Measurements from ENCODE around the gene AKR7A3.
"Not testable (repeated sequence)": the region's sequence is repeated elsewhere in the genome, so short reads cannot be mapped to it uniquely, and the experiment has no call there.

AKR7A3 gene

GRCh38 chr1:19288324-19289241 lies at the start of gene AKR7A3:
TSS of gene AKR7A3 (minus strand) at chr1:19288770. CDS start at chr1:19288709, 61 bp downstream.
- DNase-seq (ENCODE audit: low spot score): not testable (repeated sequence)

DNA sequence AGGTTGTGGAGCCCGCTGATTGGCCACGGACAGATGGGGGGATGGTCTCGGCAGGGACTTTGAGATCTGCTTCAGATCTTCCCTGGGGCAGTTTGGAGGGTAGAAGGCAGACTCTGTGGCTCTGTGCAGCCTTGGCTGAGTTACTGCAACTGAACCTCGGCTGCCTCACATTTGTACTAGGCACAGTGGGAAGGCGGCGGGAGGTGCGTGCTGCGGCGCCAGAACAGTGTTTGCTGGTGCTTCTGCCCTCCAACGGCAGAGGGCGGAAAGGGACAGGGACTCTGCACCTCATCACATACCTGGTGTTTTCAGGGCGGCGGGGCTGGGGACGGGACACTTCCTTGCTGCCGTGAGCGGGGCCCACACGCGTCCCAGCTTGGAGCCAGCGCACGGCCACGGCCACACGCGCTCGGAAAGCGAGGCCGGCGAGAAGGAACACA lies 49.8 kb upstream of the AKR7A3 start:
- DNase-seq (ENCODE audit: low spot score): no peak

GRCh38 chr1:19337289-19337688 lies 48.7 kb upstream of the AKR7A3 start:
- no peak for DNase-seq (ENCODE audit: low spot score)

- DNase-seq (ENCODE audit: low spot score): no peak
Measured at GRCh38 chr1:19336543-19336942, 48.0 kb upstream of the AKR7A3 start.

GRCh38 chr1:19333587-19334354 lies 45.2 kb upstream of the AKR7A3 start:
- no peak for DNase-seq (ENCODE audit: low spot score)

GRCh38 chr1:19332832-19333231 lies 44.3 kb upstream of the AKR7A3 start:
- no peak for DNase-seq (ENCODE audit: low spot score)

DNA sequence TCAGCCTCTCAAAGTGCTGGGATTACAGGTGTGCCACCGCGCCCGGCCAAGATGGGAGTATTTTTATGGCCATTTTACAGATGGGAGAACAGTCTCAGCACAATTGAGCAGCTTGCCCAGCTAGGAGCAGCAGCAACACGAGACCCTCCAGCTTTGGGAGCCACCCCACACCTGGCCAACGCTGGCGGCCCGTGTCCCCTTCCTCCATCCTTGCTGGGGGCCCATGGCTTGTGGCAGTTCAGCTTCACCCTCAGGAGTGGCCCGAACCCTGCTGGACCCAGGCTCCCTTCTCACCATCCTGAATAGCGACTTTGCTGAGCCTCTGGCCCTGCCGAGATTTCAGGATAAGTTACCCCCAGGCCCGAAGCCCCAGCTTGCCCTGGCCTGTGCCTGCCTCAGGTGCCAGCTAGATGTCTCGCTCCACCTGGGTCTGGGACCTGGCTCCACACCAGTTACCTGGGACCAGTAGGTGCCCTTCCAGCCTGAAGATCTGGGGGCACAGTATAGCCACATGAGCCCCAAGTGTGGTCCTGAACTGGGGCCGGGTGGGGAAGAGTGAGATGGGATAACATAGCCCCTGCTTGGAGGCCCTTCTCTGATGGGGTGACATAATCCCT lies 42.8 kb upstream of the AKR7A3 start:
- no peak for DNase-seq (ENCODE audit: low spot score)

DNA sequence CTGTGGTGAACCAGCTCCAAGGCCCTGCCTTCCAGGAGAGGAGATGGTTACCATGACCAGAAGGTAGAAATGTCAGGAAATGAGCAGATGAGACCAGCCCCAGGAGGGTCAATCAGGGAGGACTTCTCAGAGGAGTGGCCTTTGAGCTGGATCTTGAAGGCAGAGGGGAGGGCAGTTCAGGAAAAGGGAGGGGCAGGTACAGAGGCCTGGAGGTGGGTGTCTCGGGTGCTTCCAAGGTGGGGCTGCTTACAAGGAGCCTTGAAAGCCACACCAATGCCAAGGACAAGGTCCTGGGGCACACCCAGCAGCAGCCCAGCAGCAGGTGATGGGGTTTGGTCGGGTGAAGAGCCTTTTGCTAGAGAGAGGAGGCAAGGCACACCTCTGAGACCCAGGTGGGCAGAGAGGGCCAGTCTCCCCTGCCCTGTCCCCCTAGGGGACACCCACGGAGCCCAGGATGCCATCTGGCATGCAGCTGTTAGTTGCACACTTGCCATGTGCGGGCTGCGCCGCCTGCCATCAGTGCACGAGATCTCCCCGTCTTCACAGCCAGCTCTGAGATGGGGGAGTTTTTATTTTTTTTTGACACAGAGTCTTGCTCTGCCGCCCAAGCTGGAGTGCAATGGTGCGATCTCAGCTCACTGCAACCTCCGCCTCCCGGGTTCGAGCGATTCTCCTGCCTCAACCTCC lies 42.0 kb upstream of the AKR7A3 start:
- no peak for DNase-seq (ENCODE audit: low spot score)

GRCh38 chr1:19329611-19330010 lies 41.0 kb upstream of the AKR7A3 start:
- DNase-seq (ENCODE audit: low spot score): no peak

GRCh38 chr1:19329188-19329587 lies 40.6 kb upstream of the AKR7A3 start:
- no peak for DNase-seq (ENCODE audit: low spot score)

- DNase-seq (ENCODE audit: low spot score): no peak
Measured at GRCh38 chr1:19328486-19328885, 39.9 kb upstream of the AKR7A3 start.

DNA sequence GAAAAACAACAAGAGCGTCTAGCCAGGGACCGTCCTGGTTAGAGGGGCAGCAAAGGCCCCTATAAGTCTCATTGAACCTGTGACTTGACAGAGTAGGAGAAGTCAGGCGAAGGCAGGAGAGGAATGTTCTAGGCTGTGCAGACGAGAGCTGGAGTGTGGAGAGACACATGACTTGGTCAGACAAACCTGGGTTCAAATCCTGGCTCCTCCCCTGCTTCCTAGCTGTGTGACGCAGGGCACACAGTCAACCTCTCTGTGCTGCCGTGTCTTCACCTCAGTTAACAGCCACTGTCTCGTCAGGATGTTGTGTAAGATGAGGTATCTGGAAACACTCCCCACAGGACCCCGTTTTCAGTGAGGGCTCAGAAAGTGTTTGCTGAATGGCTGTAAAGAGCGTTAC lies 39.2 kb upstream of the AKR7A3 start:
- DNase-seq (ENCODE audit: low spot score): no peak

DNA sequence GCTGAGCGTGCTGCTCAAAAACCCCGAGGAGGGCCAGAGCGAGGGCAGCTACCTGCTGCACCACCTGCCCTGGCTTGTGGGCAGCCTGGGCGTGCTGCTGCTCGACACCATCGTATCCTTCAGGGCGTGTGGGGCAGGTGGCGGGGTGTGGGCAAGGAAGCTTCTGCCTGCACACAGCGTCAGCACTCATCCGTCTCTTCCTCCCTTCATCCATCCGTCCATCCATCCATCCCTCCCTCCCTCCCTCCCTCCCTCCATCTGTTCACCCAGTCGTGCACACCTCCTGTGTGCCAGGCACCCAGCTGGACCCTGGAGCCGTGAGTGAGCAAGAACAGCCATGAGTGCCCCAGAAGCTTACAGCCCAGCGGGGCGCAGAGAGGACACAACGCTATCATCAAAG lies 38.7 kb upstream of the AKR7A3 start:
- no peak for DNase-seq (ENCODE audit: low spot score)

GRCh38 chr1:19326748-19327065 lies 38.1 kb upstream of the AKR7A3 start:
- no peak for DNase-seq (ENCODE audit: low spot score)

GRCh38 chr1:19325958-19326747 lies 37.6 kb upstream of the AKR7A3 start:
- no peak for DNase-seq (ENCODE audit: low spot score)

DNA sequence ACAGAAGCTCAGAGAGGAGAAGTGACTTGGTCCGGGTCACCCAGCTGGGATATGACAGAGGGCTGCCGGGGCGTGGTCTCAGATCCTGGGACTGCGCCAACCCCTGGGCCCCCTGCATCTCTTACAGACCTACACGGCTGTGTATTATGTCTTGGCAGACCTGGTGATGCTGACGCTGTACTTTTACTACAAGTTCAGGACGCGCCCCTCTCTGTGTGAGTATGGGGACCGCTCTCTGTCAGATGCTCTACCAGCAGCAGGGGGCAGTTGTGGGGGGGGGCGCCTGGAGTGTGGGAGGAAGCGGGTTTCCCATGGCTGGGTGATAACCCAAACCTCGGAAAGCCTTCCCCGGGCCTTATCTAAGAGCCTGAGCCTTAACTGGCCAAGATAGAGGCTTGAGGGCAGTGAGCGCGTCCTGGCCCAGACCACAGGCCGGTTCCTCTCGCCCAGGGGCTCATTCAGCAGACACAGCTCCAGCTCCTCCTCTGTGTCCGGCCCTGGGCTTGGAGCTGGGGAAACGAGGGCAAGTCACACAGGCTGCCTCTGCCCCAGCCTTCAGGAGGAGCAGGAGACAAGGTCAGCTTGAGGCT lies 36.9 kb upstream of the AKR7A3 start:
- no peak for DNase-seq (ENCODE audit: low spot score)

DNA sequence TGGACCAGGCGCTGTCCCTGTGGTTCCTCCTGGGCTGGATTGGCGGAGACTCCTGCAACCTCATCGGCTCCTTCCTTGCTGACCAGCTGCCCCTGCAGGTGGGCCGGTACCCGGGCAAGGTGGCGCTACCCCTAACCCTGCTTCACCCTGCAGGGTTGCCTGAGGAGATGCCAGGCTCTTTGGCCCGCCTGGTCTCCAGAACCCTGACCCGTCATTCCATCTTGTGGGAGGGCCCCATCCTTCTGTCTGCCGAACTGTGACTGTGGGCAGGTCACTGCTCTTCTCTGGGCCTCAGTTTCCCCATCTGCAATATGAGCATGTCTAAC lies 36.1 kb upstream of the AKR7A3 start:
- DNase-seq (ENCODE audit: low spot score): no peak

DNA sequence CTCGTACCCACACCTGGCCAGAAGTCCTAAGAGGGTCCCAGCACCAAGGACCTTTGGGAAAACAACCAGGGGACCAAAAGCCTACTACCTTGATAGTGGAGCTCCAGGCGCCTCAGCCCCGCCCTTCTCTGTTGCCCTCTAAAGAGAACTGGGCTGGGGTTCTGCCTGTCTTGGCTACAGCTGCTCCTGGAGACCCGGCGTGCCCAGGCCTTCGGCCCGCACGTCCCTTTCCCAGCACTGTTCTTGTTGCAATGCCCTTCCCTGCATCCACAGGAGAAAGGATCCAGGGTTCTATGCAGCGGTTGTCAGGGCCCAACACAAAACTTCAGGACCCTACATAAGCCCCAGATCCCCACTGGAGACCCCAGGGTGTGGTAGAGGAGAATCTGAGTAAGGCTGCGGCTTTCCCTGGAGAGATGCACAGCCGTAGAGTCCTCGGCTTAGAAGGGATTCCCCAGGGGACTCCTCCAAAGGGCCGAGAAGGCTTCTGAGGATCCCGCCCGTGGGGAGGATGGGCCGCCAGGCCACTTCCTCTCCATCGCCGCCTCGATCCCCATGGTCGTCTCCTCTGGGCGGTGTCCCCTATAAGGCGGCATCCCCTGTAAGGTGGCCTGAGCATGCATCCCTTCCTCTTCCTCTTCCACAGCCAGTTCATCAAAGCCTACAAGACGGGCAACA lies 35.6 kb upstream of the AKR7A3 start:
- DNase-seq (ENCODE audit: low spot score): no peak

DNA sequence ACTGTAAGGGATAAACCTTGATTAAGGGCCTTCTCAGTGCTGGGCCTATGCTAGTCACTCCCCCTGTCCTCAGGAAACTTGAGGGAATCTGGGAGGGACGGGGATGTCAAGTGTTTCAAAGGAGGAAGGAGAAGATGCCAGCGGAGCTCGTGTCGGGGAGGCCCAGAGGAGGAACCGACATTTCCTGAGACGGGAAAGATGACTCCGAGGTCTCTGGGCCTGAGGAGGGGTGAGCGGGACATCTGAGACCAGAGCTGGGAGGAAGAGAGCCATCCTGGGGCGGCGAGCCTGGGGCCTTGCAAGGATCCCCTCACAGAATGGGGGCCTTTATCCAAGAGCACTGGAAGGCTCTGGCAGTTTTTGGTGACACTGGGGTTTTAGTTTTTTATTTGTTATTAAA lies 33.9 kb upstream of the AKR7A3 start:
- DNase-seq (ENCODE audit: low spot score): no peak

- no peak for DNase-seq (ENCODE audit: low spot score)
Measured at GRCh38 chr1:19321071-19321470, 32.5 kb upstream of the AKR7A3 start.

DNA sequence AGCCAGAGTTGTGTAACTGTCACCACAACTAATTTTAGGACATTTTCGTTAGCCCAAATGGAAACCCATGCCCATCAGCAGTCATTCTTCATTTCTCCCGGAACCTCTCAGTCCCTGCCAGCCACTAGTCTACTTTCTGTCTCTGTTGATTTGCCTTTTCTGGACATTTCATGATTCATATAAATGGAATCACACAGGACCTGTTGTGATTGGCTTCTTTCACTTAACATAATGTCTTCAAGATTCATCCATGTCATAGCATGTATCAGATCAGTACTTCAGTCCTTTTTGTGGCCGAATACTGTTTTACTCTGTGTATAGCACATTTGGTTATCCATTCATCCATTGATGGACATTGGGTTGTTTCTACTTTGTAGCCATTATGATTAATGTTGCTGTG lies 30.6 kb upstream of the AKR7A3 start:
- DNase-seq (ENCODE audit: low spot score): no peak

Data from D341Med (cell line).